GM12891 (cell line): ENCODE results near the gene TFPI.

Experiments used
- DNase-seq: peaks from one replicate; pipeline ENCODE4 v3.0.0; 2011; ENCODE audit warnings: low spot score; ENCODE audit not compliant: insufficient read length
- FAIRE-seq: peaks from 2 replicates; lab custom pipeline; 2011; peaks lifted over from hg19 to GRCh38; lab: Jason Lieb, UNC
- PAX5 ChIP-seq: IDR thresholded peaks from 2 replicates; pipeline ENCODE4 v1.6.1; 2011; ENCODE audit warnings: low read length, moderate library complexity, mild to moderate bottlenecking; ENCODE audit not compliant: insufficient read depth, severe bottlenecking
- POLR2A ChIP-seq: IDR thresholded peaks from 2 replicates; pipeline ENCODE4 v1.6.1; 2011; ENCODE audit warnings: low read depth, low read length, control low read depth
- POLR2AphosphoS5 ChIP-seq: IDR thresholded peaks from 2 replicates; pipeline ENCODE4 v1.6.1; 2011; ENCODE audit warnings: low read depth, low read length, control low read depth
- POU2F2 ChIP-seq: IDR thresholded peaks from 2 replicates; pipeline ENCODE4 v1.6.1; 2011; ENCODE audit warnings: low read depth, mild to moderate bottlenecking, control low read depth, low read length, moderate library complexity
- SPI1 ChIP-seq: IDR thresholded peaks from 2 replicates; pipeline ENCODE4 v1.6.1; 2011; ENCODE audit warnings: low read depth, low read length, control low read depth
- TAF1 ChIP-seq: IDR thresholded peaks from 2 replicates; pipeline ENCODE4 v1.6.1; 2011; ENCODE audit warnings: low read depth, low read length, control low read depth

The TFPI gene

GRCh38 chr2:187419808-187420207 lies 134.4 kb downstream of the TFPI start:
- FAIRE-seq (no peak), DNase-seq (no peak)
- TF ChIP-seq POLR2AphosphoS5 (no peak), PAX5 (no peak), TAF1 (no peak), POLR2A (no peak), POU2F2 (no peak), SPI1 (no peak)

- DNase-seq (no peak), FAIRE-seq (no peak)
- no peak for TF ChIP-seq POU2F2
- TF ChIP-seq POLR2AphosphoS5, result no peak
- no peak for TF ChIP-seq SPI1
- no peak for TF ChIP-seq POLR2A
- no peak for TF ChIP-seq TAF1
- no peak for TF ChIP-seq PAX5
These were observed 138.8 kb downstream of the TFPI start for GRCh38 chr2:187415449-187415848.
